Ovary (tissue), 9 donors: ENCODE results near the gene AMFR. TPM values are rescaled to one million over a fixed set of nuclear protein-coding genes. Genes with fewer than 3 reads are reported as not detected.

Experiments used
- DNase-seq, 5 donors: peaks; one replicate each; pipeline ENCODE4 v3.0.0-alpha.2; 2019 to 2020
- H3K27ac ChIP-seq, 2 donors: fragments of 200-600 bp; one replicate each; pipeline versions ENCODE4 v1.5.1 to v1.8.0; 2019 to 2022
- H3K27me3 ChIP-seq: fragments of 200-600 bp; one replicate; pipeline ENCODE4 v1.8.0; 2022
- H3K36me3 ChIP-seq: fragments of 200-600 bp; sonication (generic); one replicate; pipeline ENCODE4 v1.5.1; 2019
- H3K4me1 ChIP-seq: one replicate; pipeline ENCODE4 v1.8.1; 2013; ENCODE audit warnings: mild to moderate bottlenecking, moderate library complexity; ENCODE audit not compliant: insufficient read depth
- H3K4me3 ChIP-seq: fragments of 200-600 bp; sonication (generic); one replicate; pipeline ENCODE4 v1.5.1; 2017
- H3K9me3 ChIP-seq, 2 donors: fragments of 200-600 bp in 1 of 2; sonication (generic) in 1 of 2; one replicate each; pipeline versions ENCODE4 v1.5.1 to v1.8.1; 2013 to 2019; ENCODE audit warnings: mild to moderate bottlenecking in 1 of 2, moderate library complexity in 1 of 2
- CTCF ChIP-seq, 3 donors: fragments of 450-650 bp in 2 of 3; fragments of 200-600 bp in 1 of 3; IDR thresholded peaks; one replicate each; pipeline versions ENCODE4 v1.5.1 to v1.8.0; 2016 to 2022; ENCODE audit warnings: antibody characterized with exemption in 3 of 3, mild to moderate bottlenecking in 1 of 3
- EP300 ChIP-seq: sonication (generic); formaldehyde crosslinking; IDR thresholded peaks from one replicate; pipeline ENCODE4 v1.6.1; 2017; ENCODE audit warnings: antibody characterized with exemption
- POLR2A ChIP-seq: fragments of 450-650 bp; IDR thresholded peaks from one replicate; pipeline ENCODE4 v1.6.1; 2017; ENCODE audit warnings: antibody characterized with exemption, mild to moderate bottlenecking, moderate library complexity
- WGBS, 3 donors: extraction: QIAGEN DNeasy Blood & Tissue Kit in 1 of 3; methylation state at CpG; one replicate each; pipeline versions ENCODE4 v1.1.5 to v1.1.7; 2013 to 2017; 5-methylcytosine and 5-hydroxymethylcytosine counted together
- intact Hi-C, 4 donors: fragments of 100-400 bp; cut with DNase I; formaldehyde crosslinking; loops; one replicate each; pipeline versions ENCODE4 v1.11.0 to v1.15.1; 2022 to 2023
- polyA plus RNA-seq, 2 donors: library from polyadenylated mRNA; stranded (reverse); fragments of 200-250 nt in 1 of 2; fragments of 350-450 nt in 1 of 2; fragmentation: Illumina TruSeq in 1 of 2; extraction: RNeasy Lipid Tissue Mini Kit (QIAGEN cat#74804) in 1 of 2; gene quantifications; one replicate each; pipeline ENCODE4 v1.2.3, GENCODE V29; 2013 to 2014
- total RNA-seq, 7 donors: library from RNA; depleted of rRNA in 2 of 7; stranded (reverse); fragments of >200 nt in 2 of 7; fragmentation: NEBNext Ultra II Directional in 3 of 7; extraction: Animal tissue kit (Norgen Biotek cat#: 25700) in 3 of 7; gene quantifications; one replicate each; pipeline versions ENCODE4 v1.1.0 to v1.2.4, GENCODE V29; 2016 to 2023
- donor health status: DM: no; HTN: no; CAD: no; lungs with moderate emphysema.
- donor health status: DM: no; HTN: no; CAD: no.
- donor health status: Bipolar disorder and iron deficiency.
- donor health status: DM: yes; HTN: yes; CAD: no.
- donor health status: DM: no; HTN: no; CAD: no.
- donor health status: DM: yes; HTN: yes; CAD: no.

The AMFR gene
- total and polyA plus RNA-seq, 9 donors, result 94.1 to 130 (median 107) TPM

- no peaks in the 10 kb centered on the region for H3K27me3 ChIP-seq
- H3K27ac ChIP-seq, result no peak overlapping the region
- intact Hi-C loops, result no loop called here
- TF ChIP-seq CTCF (IDR thresholded peaks at IDR 0.05) (no peak), EP300 (no peak), POLR2A (no peak)
- WGBS, 3 donors, result 91 to 93% (median 92%) methylated on average over 9 of the region's 9 CpGs
- H3K4me1 ChIP-seq, result no peaks in the 10 kb centered on the region
- DNase-seq, result peak; percentile 10 to 35 (median 11)
- no peaks in the 10 kb centered on the region for H3K9me3 ChIP-seq
- H3K4me3 ChIP-seq, result no peak overlapping the region
- no peaks in the 10 kb centered on the region for H3K36me3 ChIP-seq
Measured at GRCh38 chr16:56355221-56355620, 70.1 kb downstream of the AMFR start.

- TF ChIP-seq CTCF (IDR thresholded peaks at IDR 0.05), result no peak
- no peak for TF ChIP-seq POLR2A
- TF ChIP-seq EP300, result no peak
- H3K4me1 ChIP-seq, result no peaks in the 10 kb centered on the region
- no peaks in the 10 kb centered on the region for H3K9me3 ChIP-seq
- DNase-seq, result peak; percentile 8 to 36 (median 16)
- H3K4me3 ChIP-seq, result no peak overlapping the region
- 92 to 95% (median 94%) methylated on average over 17 of the region's 17 CpGs for WGBS, 3 donors
- H3K27me3 ChIP-seq, result no peaks in the 10 kb centered on the region
- H3K27ac ChIP-seq, result no peak overlapping the region
- H3K36me3 ChIP-seq, result no peaks in the 10 kb centered on the region
- intact Hi-C loops, result no loop called here
Measured at GRCh38 chr16:56354746-56355145, 70.6 kb downstream of the AMFR start.

GRCh38 chr16:56354016-56354415, 71.3 kb downstream of the AMFR start:
- intact Hi-C loops, result no loop called here
- Histone ChIP-seq H3K27me3 (no peaks in the 10 kb centered on the region), H3K27ac (no peak overlapping the region), H3K9me3 (no peaks in the 10 kb centered on the region), H3K4me3 (no peak overlapping the region), H3K4me1 (no peaks in the 10 kb centered on the region), H3K36me3 (no peaks in the 10 kb centered on the region)
- TF ChIP-seq EP300 (no peak), CTCF (IDR thresholded peaks at IDR 0.05) (no peak), POLR2A (no peak)
- peak; percentile 2 to 19 (median 6) for DNase-seq
- WGBS, 3 donors, result 92 to 96% (median 94%) methylated on average over 7 of the region's 7 CpGs

DNA sequence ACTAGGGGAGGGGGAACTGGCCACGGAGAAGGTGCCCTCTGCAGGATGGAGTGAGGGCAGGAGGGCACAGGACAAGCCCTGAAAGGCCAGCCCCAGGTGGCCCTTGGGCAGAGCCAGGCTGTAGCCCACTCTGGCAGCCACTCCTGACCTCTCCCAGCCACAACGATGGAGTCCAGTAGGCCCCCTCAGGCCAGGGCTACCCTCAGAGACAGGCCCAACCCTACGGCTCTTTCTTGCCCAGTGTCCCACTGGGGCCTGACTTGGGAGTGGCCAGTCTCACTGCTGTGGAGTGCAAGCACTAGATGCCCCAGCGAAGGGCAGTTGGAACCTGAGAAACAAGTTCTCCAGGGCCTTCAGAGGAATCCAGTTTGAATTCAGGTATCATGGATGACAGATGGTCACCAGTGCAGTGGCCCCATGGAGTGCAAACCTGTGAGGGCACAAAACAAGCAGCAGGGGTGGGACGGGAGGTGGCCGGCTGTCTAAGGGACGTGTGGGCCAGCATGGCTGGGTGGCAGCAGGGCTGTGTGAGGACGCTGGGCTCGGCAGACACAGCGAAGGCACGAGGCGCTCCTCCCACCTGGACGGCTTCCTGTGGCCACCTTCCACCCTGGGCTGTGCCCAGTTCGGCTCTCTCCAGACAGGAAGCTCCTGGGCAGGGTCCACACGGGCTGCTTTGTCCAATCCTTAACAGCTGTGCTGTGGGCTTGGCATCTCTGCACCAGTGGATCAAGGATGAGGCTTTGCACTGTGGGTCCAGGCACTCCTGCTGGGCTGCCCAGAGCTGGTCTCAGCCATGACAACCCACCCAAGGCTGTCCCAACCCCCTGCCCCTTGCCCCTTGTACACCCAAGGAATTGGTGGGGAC, 72.1 kb downstream of the AMFR start:
- Histone ChIP-seq H3K36me3 (no peaks in the 10 kb centered on the region), H3K9me3 (no peaks in the 10 kb centered on the region), H3K27ac (no peak overlapping the region), H3K4me1 (no peaks in the 10 kb centered on the region), H3K27me3 (no peaks in the 10 kb centered on the region), H3K4me3 (no peak overlapping the region)
- DNase-seq, result peak in 3 of 5 donors; percentile 12 to 27 (median 14)
- TF ChIP-seq POLR2A (no peak), CTCF (IDR thresholded peaks at IDR 0.05) (no peak), EP300 (no peak)
- intact Hi-C loops, result no loop called here
- 89 to 93% (median 89%) methylated on average over 12 to 15 of the region's 15 CpGs for WGBS, 3 donors
